Nephron (organoid): ENCODE measurements around the gene GPI.

Experiments used
- H3K27ac Mint-ChIP-seq, 3 experiments: 2 replicates each; pipeline ENCODE4 v1.8.0; 2020; ENCODE audit warnings: mixed read lengths in 3 of 3, mild to moderate bottlenecking in 2 of 3, moderate library complexity in 1 of 3
- H3K27me3 Mint-ChIP-seq: 2 replicates; pipeline ENCODE4 v1.8.0; 2021; ENCODE audit warnings: low read depth, mild to moderate bottlenecking, moderate library complexity, mixed read lengths
- H3K36me3 Mint-ChIP-seq: 2 replicates; pipeline ENCODE4 v1.8.0; 2020; ENCODE audit warnings: low read depth, mixed read lengths
- H3K4me1 Mint-ChIP-seq: 2 replicates; pipeline ENCODE4 v1.8.0; 2020; ENCODE audit warnings: mixed read lengths
- H3K4me3 Mint-ChIP-seq, 3 experiments: 2 replicates each; pipeline ENCODE4 v1.8.0; 2020; ENCODE audit warnings: mild to moderate bottlenecking in 3 of 3, mixed read lengths in 3 of 3, moderate library complexity in 2 of 3
- H3K9me3 Mint-ChIP-seq: 2 replicates; pipeline ENCODE4 v1.8.0; 2020; ENCODE audit warnings: mixed read lengths
- TF ChIP-seq, protein P1 (sequence below), 3 experiments: fragments of 200-600 bp; sonication (generic); IDR thresholded peaks; one replicate each; pipeline ENCODE4 v1.5.0; 2021; ENCODE audit warnings: antibody characterized with exemption in 3 of 3; ENCODE audit not compliant: unreplicated experiment in 3 of 3

GPI gene

DNA sequence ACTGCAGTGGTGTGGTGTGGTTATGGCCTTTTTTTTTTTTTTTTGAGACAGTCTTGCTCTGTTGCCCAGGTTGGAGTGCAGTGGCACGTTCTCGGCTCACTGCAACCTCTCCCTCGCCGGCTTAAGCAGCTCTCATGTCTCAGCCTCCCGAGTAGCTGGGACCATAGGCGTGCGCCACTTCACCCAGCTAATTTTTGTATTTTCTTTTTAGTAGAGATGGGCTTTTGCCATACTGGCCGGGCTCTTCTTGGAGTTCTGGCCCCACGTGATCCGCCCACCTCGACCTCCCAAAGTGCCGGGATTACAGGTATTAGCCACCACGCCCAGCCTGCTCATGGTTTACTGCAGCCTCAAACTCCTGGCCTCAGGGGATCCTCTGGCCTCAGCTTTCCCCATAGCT, 46.2 kb downstream of the GPI start:
- H3K4me3 Mint-ChIP-seq: no peak overlapping the region
- TF ChIP-seq, protein P1, sequence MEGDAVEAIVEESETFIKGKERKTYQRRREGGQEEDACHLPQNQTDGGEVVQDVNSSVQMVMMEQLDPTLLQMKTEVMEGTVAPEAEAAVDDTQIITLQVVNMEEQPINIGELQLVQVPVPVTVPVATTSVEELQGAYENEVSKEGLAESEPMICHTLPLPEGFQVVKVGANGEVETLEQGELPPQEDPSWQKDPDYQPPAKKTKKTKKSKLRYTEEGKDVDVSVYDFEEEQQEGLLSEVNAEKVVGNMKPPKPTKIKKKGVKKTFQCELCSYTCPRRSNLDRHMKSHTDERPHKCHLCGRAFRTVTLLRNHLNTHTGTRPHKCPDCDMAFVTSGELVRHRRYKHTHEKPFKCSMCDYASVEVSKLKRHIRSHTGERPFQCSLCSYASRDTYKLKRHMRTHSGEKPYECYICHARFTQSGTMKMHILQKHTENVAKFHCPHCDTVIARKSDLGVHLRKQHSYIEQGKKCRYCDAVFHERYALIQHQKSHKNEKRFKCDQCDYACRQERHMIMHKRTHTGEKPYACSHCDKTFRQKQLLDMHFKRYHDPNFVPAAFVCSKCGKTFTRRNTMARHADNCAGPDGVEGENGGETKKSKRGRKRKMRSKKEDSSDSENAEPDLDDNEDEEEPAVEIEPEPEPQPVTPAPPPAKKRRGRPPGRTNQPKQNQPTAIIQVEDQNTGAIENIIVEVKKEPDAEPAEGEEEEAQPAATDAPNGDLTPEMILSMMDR (IDR thresholded peaks at IDR 0.05; ENCODE audit: unreplicated experiment in 3 of 3): no peak
- H3K9me3 Mint-ChIP-seq: no peaks in the 10 kb centered on the region
- no peaks in the 10 kb centered on the region for H3K4me1 Mint-ChIP-seq
- H3K27ac Mint-ChIP-seq: no peak overlapping the region
- peaks cover 32% of the 10 kb centered on the region for H3K36me3 Mint-ChIP-seq
- H3K27me3 Mint-ChIP-seq: no peaks in the 10 kb centered on the region

- TF ChIP-seq, protein P1 (IDR thresholded peaks at IDR 0.05; ENCODE audit: unreplicated experiment in 3 of 3): no peak
- peaks cover 49% of the 10 kb centered on the region for H3K36me3 Mint-ChIP-seq
- no peaks in the 10 kb centered on the region for H3K9me3 Mint-ChIP-seq
- no peak overlapping the region for H3K27ac Mint-ChIP-seq
- H3K27me3 Mint-ChIP-seq: no peaks in the 10 kb centered on the region
- no peaks in the 10 kb centered on the region for H3K4me1 Mint-ChIP-seq
- H3K4me3 Mint-ChIP-seq: no peak overlapping the region
Measured at GRCh38 chr19:34416021-34416545, 51.1 kb downstream of the GPI start.

GRCh38 chr19:34418300-34418699, 53.3 kb downstream of the GPI start:
- H3K27ac Mint-ChIP-seq: no peak overlapping the region
- no peaks in the 10 kb centered on the region for H3K27me3 Mint-ChIP-seq
- peaks cover 51% of the 10 kb centered on the region for H3K36me3 Mint-ChIP-seq
- TF ChIP-seq, protein P1 (IDR thresholded peaks at IDR 0.05; ENCODE audit: unreplicated experiment in 3 of 3): no peak
- H3K4me1 Mint-ChIP-seq: no peaks in the 10 kb centered on the region
- no peak overlapping the region for H3K4me3 Mint-ChIP-seq
- H3K9me3 Mint-ChIP-seq: no peaks in the 10 kb centered on the region

DNA sequence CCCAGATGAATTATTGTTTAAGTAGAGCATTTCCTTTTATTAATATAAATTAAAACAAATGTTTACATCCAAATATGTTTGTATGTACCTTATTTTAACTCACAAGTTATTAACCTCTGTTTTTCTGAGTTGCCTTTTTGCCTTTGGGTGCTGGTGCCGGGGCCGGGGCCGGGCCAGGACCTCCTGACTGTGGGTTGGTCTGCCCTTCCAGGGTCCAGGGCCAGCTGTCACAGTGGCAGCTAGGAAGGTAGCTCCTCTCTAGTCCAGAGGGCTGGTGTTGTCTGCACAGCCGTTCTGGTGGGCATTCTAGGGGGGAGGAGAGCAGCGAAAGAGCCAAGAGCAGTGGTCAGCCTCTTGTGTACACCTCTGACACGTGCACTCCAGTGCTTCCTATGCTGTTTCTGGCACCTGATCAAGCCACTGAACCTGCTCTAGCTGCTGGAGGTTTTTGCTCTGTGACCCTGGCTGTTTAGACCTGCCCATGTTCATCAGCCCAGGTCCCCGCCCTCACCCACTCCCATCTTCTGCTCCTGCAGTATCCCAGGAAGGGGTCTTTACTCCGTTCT, 61.2 kb downstream of the GPI start:
- no peaks in the 10 kb centered on the region for H3K27me3 Mint-ChIP-seq
- H3K27ac Mint-ChIP-seq: no peak overlapping the region
- peak overlapping the region; percentile 50 to 78 (median 71) for H3K4me3 Mint-ChIP-seq
- peaks cover 20% of the 10 kb centered on the region for H3K4me1 Mint-ChIP-seq
- no peaks in the 10 kb centered on the region for H3K9me3 Mint-ChIP-seq
- H3K36me3 Mint-ChIP-seq: peaks cover 20% of the 10 kb centered on the region
- TF ChIP-seq, protein P1 (IDR thresholded peaks at IDR 0.05; ENCODE audit: unreplicated experiment in 3 of 3): no peak

GRCh38 chr19:34428549-34429285, 63.7 kb downstream of the GPI start:
- Mint-ChIP-seq H3K4me3 (peak overlapping the region; percentile 96 to 100 (median 99)), H3K27me3 (no peaks in the 10 kb centered on the region), H3K36me3 (peaks cover 33% of the 10 kb centered on the region), H3K27ac (peak overlapping the region; percentile 78 to 94 (median 93)), H3K9me3 (no peaks in the 10 kb centered on the region), H3K4me1 (peaks cover 27% of the 10 kb centered on the region)
- TF ChIP-seq, protein P1 (IDR thresholded peaks at IDR 0.05; ENCODE audit: unreplicated experiment in 3 of 3): no peak
